SW480 (cell line): ENCODE results near the gene SLC7A5.
A peak's percentile ranks its signal among the peaks of the same experiment; 100 is the strongest.
"Not testable (repeated sequence)": the region's sequence is repeated elsewhere in the genome, so short reads cannot be mapped to it uniquely, and the experiment has no call there.

Experiments used
- DNase-seq: peaks from one replicate; pipeline ENCODE4 v3.0.0-alpha.2; 2016; ENCODE audit warnings: low spot score

SLC7A5 gene

GRCh38 chr16:87794485-87795078 is 74.7 kb downstream of the SLC7A5 start:
- no peak for DNase-seq

DNA sequence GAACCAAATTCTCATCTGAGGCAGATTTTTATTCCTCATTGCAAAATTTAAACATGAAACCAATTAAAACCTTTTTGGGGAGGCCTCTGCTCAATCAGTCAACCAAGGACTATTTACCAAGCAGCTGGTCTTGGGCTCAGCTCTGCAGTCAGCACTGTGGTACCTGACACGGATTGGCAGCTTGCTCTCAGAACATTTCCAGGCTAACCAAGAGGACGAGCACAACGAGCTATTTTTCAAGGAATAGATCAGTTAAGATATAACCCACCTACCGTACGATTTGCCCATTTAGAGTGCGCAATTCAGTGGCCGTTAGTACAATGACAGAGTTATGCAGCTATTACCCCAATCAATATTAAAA is 77.1 kb downstream of the SLC7A5 start:
- DNase-seq = no peak

DNA sequence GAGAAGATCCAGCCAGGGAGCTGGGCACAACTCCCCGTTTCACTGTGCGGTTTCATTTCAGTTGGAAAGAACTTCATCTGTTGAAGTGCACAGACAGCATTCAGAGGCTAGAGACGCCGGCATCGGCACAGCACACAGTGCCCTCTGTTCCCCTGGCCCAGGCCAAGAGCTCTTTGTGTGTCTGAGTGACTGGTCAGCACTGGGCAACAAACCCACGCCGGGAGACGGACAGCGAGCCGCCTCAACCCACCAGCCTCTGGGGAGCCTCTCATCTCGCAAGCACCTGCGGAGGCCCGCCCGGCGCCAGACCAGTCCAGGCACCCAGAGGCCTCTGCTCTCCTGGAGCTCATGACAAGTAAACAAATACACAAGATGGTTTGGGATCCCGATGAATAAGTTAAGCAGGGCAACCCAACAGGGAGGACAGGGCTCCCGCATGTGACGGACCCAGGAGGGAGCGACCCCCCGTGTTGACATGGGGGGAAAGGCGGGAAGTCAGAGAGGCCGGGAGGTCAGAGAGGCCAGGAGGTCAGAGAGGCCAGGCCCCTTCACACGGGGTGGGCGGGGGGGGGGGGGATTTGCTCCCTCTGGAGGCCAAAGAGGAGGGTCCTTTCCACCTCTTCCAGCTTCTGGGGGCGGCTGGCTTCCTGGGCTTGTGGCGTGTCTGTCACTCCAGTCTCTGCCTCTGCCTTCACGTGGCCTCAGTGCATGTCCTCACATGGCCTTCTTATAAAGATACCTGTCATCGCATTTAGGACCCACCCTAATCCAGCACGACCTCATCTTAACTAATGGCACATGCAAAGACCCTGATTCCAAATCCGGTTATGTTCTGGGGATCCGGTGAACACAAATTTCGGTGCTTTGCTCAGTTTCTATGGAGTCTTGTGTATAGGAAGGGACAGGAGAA is 77.8 kb downstream of the SLC7A5 start:
- no peak for DNase-seq

DNA sequence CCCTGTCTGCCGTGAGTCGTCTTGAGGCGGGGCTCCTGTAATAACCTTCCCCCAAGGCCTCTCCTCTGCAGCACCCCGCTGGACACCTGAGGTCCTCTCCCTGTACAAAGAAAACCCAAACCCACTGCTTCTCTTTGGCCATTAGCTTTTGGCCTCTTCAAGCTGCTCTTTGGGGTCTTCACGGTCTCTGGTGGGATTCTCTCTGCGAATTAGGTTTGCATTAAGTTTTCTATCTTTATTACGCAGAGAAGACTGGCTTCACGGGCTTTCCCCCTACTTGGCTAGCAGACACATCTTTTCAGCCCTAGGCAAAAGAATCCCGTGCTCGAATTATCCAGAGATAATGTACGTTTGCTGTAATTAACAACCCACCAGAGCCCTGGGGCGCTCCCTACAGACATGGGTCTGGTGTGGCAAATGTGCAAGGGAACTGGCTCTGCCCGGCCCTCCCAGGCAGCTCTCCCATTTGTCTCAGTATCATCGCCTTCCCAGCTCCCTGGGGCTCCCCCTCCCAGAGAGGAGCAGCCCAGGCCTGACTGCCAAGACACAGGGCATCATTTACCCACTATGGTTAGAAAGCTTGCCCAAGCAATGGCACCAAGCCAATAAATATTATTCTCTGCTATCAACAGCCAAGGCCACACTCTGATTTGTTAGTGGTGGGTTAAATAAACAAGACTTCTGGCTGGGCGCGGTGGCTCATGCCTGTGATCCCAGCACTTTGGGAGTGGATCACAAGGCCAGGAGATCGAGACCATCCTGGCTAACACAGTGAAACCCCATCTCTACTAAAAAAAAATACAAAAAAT is 78.8 kb downstream of the SLC7A5 start:
- DNase-seq = no peak

DNA sequence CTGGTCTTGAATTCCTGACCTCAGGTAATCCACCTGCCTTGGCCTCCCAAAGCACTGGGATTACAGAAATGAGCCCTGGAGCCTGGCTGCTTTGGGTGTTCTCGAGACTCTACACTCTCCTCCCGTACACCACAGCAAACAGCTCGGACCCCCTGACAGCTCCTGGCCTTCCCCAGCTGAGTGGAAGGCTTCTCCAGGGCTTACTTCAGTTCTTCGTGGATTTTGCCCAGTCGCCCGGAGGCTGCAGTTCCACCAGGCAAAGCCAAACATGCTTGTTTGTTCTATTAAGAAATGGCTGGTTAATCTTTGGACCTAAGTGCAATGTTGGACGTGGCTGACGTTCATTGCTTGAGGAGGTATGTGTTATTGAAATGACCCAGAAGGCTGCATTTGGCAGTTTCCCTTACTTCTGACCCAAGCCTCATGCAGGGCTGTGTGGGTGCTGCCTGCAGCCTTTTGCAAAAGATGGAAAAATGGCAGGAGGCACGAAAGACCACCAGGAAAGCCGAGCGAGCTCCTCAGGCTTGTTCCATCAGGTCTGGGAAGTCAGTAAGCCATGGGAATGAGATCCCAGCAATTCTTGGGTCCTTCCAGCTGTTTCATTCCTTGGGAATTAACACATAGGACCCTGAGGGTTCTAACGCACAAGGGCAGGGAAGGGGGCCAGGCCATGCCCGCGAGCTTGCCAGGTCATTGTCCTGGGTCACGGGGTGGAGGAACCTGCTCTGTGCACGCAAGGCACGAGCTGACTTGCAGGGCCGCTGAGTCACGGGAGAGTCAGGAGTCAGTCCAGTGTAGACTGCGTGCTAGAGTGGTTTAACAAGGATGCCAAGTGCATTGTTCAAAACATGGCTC is 79.6 kb downstream of the SLC7A5 start:
- no peak for DNase-seq

GRCh38 chr16:87788730-87789436 is 80.4 kb downstream of the SLC7A5 start:
- not testable (repeated sequence) for DNase-seq

DNA sequence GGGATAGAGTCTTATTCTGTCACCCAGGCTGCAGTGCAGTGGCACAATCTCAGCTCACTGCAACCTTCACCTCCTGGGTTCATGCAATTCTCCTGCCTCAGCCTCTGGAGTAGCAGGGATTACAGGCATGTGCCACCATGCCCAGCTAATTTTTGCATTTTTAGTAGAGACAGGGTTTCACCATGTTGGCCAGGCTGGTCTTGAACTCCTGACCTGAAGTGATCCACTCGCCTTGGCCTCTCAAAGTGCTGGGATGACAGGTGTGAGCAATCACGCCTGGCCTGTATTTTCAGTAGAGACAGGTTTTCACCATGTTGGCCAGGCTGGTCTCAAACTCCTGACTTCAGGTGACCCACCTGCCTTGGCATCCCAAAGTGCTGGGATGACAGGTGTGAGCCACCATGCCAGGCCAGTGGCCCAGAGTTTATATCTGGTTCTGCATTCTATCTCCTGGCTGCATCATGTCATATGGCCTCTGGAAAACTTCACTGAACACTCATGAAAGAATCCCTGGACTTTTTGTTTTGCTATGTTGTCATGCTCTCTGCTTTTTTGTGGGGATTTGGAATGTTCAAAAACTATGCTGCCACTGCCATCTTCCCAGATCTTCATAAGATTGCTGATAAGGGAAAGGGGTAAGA is 81.7 kb downstream of the SLC7A5 start:
- not testable (repeated sequence) for DNase-seq

DNA sequence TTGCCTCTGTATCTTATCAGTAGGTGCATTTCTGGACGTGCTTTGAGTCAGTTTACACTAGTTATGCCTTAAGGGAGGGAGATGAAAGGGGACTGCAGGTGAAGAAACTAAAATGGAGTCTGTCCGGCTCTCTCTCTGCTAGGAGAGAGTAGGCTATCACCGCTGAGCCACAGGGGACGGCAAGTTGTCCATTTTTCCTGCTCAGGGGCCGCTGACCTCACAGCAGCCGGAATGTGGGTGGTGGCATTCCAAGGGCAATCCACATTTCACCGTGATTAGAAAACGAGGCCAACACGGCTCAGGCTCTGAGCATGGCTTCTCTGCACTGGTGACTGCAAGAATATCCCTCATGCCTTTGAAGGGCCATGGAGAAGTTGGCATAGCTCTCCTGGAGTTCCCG is 84.5 kb downstream of the SLC7A5 start:
- DNase-seq = no peak

DNA sequence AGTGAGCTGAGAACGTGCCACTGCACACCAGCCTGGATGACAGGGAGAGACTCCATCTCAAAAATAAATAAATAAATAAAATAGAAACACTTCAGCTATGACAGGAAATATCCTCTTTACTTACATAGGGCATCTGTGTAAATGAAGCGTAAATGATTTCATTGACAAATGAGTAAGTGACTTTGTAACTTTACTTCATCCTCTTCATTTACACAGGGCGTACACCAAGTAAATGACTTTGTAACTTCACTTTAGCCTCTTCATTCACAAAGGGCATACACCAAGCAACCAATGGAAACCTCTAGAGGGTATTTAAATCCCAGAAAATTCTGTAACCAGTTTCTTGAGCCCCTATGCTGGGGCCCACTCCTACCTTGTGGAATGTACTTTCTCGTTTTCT is 87.3 kb downstream of the SLC7A5 start:
- no peak for DNase-seq

- DNase-seq = peak; percentile 93
These were observed 88.8 kb downstream of the SLC7A5 start for GRCh38 chr16:87780385-87780989.
